H1 (cell line): ENCODE results near the gene URGCP.

Source experiments
- CEBPB ChIP-seq: IDR thresholded peaks from 2 replicates; pipeline ENCODE4 v1.6.1; 2012; ENCODE audit warnings: low read depth, low read length
- CHD2 ChIP-seq: IDR thresholded peaks from 2 replicates; pipeline ENCODE4 v1.6.1; 2012; ENCODE audit warnings: low read length, improper control_type of control experiment
- CREB1 ChIP-seq: IDR thresholded peaks from 2 replicates; pipeline ENCODE4 v1.6.1; 2012; ENCODE audit warnings: inconsistent platforms
- CTCF ChIP-seq, 3 experiments: IDR thresholded peaks; 1 replicate in 2 of 3; 2 replicates in 1 of 3; pipeline versions ENCODE4 v1.5.1 to v1.6.1; 2011; ENCODE audit warnings: low read length in 3 of 3, mild to moderate bottlenecking in 3 of 3, inconsistent platforms in 2 of 3, low read depth in 1 of 3, moderate library complexity in 1 of 3; ENCODE audit not compliant: insufficient read depth in 1 of 3; ENCODE audit errors: control extremely low read depth in 1 of 3
- EP300 ChIP-seq, 2 experiments: IDR thresholded peaks; 1 replicate in 1 of 2; 2 replicates in 1 of 2; pipeline ENCODE4 v1.6.1; 2011 to 2012; ENCODE audit warnings: low read depth in 2 of 2, low read length in 2 of 2, mild to moderate bottlenecking in 2 of 2, borderline replicate concordance in 1 of 2, inconsistent platforms in 1 of 2, moderate library complexity in 1 of 2
- EZH2 ChIP-seq: fragments of 200-600 bp; sonication (generic); IDR thresholded peaks from 2 replicates; pipeline ENCODE4 v1.7.1; 2012; ENCODE audit warnings: low read depth, mild to moderate bottlenecking, moderate library complexity, low read length, inconsistent platforms; ENCODE audit not compliant: severe bottlenecking
- GABPA ChIP-seq: IDR thresholded peaks from 2 replicates; pipeline ENCODE4 v1.6.1; 2011; ENCODE audit warnings: mild to moderate bottlenecking, low read length, moderate library complexity, borderline replicate concordance; ENCODE audit not compliant: insufficient read depth
- NRF1 ChIP-seq: IDR thresholded peaks from 2 replicates; pipeline ENCODE4 v1.6.1; 2011; ENCODE audit warnings: mild to moderate bottlenecking, low read depth, low read length, improper control_type of control experiment
- POLR2A ChIP-seq, 2 experiments: IDR thresholded peaks; 1 replicate in 1 of 2; 2 replicates in 1 of 2; pipeline ENCODE4 v1.6.1; 2011; ENCODE audit warnings: low read depth in 2 of 2, low read length in 2 of 2, mild to moderate bottlenecking in 2 of 2; ENCODE audit errors: control extremely low read depth in 1 of 2
- SIX5 ChIP-seq: IDR thresholded peaks from 2 replicates; pipeline ENCODE4 v1.6.1; 2011; ENCODE audit warnings: mild to moderate bottlenecking, low read depth, low read length
- YY1 ChIP-seq: IDR thresholded peaks from 2 replicates; pipeline ENCODE4 v1.6.1; 2011; ENCODE audit warnings: low read depth, mild to moderate bottlenecking, low read length
- TF ChIP-seq, protein P1 (sequence below): IDR thresholded peaks from 2 replicates; pipeline ENCODE4 v1.6.1; 2012; ENCODE audit warnings: low read length, inconsistent platforms
- TF ChIP-seq, protein P2 (sequence below): IDR thresholded peaks from 2 replicates; pipeline ENCODE4 v1.6.1; 2011; ENCODE audit warnings: low read length, improper control_type of control experiment
- TF ChIP-seq, protein P3 (sequence below): IDR thresholded peaks from 2 replicates; pipeline ENCODE4 v1.6.1; 2012; ENCODE audit warnings: inconsistent platforms

- TF ChIP-seq, protein P1, sequence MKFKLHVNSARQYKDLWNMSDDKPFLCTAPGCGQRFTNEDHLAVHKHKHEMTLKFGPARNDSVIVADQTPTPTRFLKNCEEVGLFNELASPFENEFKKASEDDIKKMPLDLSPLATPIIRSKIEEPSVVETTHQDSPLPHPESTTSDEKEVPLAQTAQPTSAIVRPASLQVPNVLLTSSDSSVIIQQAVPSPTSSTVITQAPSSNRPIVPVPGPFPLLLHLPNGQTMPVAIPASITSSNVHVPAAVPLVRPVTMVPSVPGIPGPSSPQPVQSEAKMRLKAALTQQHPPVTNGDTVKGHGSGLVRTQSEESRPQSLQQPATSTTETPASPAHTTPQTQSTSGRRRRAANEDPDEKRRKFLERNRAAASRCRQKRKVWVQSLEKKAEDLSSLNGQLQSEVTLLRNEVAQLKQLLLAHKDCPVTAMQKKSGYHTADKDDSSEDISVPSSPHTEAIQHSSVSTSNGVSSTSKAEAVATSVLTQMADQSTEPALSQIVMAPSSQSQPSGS = no peak
- TF ChIP-seq CTCF (IDR thresholded peaks at IDR 0.05; ENCODE audit: control extremely low read depth in 1 of 3, insufficient read depth in 1 of 3, low read depth in 1 of 3, low read length in 3 of 3) = no peak
- TF ChIP-seq SIX5 = peak; percentile 21; the same call in 1 of the 2 replicates
- TF ChIP-seq, protein P2, sequence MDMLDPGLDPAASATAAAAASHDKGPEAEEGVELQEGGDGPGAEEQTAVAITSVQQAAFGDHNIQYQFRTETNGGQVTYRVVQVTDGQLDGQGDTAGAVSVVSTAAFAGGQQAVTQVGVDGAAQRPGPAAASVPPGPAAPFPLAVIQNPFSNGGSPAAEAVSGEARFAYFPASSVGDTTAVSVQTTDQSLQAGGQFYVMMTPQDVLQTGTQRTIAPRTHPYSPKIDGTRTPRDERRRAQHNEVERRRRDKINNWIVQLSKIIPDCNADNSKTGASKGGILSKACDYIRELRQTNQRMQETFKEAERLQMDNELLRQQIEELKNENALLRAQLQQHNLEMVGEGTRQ = no peak
- no peak for TF ChIP-seq CHD2
- TF ChIP-seq GABPA = no peak
- no peak for TF ChIP-seq CEBPB
- TF ChIP-seq EZH2 = no peak
- TF ChIP-seq POLR2A (IDR thresholded peaks at IDR 0.05; ENCODE audit: control extremely low read depth in 1 of 2, low read depth in 2 of 2, low read length in 2 of 2) = peak; percentile 85 to 95
- TF ChIP-seq, protein P3, sequence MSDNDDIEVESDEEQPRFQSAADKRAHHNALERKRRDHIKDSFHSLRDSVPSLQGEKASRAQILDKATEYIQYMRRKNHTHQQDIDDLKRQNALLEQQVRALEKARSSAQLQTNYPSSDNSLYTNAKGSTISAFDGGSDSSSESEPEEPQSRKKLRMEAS = peak; percentile 62; the same call in 1 of the 2 replicates
- TF ChIP-seq EP300 (IDR thresholded peaks at IDR 0.05; ENCODE audit: borderline replicate concordance in 1 of 2, low read depth in 2 of 2, low read length in 2 of 2) = peak in 1 of 2 experiments; percentile 99; a peak in 2 of 3 replicates
- TF ChIP-seq NRF1 = no peak
- TF ChIP-seq CREB1 = peak; percentile 81
- peak; percentile 98 for TF ChIP-seq YY1
These were observed 37.2 kb downstream of the URGCP start, which contains the start of gene MRPS24 for GRCh38 chr7:43869006-43869866.
